HG02885 (cell line): Measurements from ENCODE around the gene IFIH1.

Source experiments
- ATAC-seq: cut with Tn5 transposase; IDR thresholded peaks from one replicate; pipeline ENCODE4 v1.9.1; 2021; ENCODE audit warnings: mild to moderate bottlenecking; ENCODE audit not compliant: unreplicated experiment, poor library complexity

Gene IFIH1

DNA sequence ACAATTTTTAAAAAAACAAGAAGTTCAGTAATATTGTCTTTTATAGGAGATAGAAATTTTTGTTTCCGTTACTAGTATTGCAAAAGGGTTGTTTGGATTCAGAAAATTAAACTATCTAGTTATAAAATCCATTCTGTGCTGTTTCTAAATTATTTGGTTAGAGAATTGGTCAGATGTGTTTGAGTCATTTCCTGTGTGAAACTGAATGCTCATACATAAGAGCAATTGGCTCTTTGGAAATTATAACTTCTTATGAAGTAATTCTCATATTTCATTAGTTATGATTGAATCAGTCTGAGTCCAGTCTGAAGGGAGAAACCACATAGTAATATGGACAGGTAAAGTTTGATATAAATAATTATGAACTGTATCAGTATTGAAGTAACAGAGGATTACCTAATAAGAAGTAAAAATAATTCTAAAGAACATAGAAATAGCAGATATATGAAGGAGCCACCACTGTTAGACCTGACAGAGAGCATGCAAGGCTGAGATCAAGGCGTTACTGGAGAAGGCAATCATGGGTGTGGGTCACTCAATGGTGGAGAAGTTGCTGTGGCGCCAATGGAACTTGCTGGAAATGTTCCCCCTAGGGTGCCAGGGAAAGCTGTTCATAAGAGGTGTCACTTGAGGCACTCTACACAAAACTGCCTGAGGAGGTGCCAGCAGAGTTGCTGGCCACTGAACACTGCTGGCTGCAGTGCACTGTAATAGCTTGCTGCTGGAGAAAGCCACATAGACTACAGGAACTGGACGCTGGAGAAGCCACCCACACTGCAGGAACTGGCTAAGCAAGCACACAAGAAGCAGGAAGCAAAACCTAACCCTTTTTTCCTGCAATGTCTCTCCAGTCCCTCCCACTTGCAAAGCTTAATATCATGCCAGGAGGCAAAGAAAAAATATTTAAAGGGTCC, 57.2 kb downstream of the IFIH1 start:
- ATAC-seq: peak; percentile 63

DNA sequence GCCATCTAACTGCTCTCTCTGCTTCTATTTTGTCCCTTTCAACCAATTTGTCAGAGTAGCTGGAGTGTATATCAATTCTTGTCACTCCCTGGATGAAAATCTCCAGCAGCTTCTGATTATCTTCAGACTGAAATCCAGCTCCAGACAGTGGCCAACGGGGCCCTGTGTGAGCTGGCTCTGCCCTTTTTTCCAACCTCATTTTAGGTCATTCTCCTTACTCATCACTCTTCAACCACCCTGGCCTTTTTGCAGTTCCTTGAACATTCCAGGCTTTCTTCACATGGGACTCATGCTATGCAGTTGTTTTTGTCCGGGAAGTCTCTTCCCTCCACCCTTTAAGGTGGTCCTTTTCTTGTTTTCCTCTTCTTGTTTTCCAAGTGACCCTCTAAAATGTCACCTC, 59.8 kb downstream of the IFIH1 start:
- ATAC-seq: no peak

DNA sequence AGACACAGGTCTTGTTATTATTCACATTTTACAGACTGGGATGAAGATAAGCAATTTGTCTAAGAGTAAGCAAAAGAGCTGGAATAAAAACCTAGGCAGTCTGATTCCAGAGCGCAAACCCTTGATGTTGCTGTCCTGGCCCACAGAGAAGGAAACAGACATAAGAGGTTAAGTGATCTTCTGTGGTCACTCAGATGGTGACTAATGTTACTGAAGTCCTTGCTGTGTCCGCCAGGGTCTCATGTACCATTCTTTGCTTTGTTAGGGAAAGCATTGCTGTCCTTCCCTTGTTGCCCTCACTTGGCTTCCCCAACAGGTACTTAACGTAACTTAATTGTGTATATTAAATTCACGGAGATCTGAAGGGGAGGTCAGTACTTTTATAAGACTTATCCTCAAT, 60.3 kb downstream of the IFIH1 start:
- ATAC-seq: no peak

DNA sequence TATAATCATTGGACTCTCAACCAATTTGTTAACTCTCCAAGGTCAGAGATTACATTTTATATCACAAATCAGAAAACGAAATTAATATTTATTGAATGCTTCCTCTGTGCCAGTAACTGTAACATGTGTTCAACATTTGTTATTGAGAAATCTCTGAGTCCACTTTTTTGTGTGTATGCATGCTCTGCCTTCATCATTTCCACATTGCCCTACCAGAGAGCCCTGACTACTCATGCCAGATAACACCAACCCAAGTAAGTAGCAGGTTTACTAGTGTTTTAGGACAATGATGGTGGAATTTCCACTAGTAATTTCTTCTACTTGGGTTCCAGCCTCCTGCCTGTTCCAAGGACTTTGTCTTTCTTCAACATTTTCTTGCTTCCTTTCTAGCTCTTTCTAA, 61.1 kb downstream of the IFIH1 start:
- ATAC-seq: no peak

DNA sequence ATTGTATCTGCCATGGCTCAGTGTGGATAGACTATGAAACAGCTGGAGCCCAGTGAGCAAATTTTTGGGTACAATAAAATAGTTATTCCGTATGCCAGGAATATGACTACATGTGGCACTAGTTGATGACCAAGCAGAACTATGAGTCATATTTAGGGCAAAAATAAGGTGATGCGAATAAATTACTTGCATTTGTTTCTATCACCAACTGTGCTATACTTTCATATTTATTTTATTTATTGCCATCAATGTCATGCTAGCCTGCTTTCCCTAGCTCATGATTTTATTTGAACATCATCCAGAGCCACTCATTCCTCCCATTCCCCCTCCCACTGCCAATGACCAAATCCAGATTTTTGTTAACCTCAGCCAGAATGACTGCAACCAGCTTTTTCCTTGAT, 61.9 kb downstream of the IFIH1 start:
- ATAC-seq: no peak

DNA sequence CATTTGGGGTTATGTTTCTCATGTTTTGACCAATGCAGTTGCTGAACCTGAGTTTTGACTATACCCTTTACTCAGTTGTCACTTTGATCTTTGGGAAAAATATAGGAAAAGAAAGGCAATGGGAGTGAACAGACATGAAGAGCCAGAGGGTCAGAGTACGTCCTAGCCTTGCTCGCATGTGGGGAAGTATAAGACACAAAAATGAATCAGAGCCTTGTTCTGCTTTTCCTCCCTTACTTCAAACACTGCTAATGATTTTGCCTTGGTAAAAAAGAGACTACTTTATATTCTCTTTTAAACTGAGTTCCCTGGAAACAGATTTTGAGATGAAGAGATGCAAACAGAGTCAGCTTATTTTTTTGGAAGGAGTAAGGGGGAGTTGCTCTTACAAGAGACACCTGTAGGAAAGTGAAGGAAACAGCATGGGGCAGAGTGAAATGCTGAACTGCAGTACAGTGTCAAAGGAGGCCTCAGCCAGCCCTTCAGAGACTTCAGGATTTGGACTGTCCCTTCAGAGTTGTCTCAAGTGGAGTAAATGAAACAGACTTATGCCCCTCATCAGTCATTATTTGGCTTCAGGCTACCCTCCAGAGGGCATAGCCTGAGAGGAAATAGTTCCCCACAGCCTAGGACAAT, 64.1 kb downstream of the IFIH1 start:
- no peak for ATAC-seq

DNA sequence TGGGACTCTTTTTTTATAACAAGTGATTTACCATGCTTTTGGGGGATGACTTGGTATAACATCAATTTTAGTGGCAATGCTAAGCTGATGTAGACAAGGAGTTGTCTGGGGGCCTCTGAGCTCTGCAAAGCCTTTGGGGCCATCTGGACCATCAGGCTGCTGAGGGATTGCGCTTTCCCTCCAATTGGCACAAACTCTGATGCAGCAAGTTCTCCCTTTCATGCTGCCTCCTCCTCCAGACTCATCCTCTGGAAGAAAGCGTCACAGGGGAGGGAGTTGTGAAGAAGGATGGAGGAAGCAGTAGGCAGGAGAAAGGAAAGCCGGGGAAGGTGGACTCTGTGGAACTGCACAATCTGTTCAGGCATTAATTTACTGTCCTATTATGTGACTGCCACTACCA, 65.0 kb downstream of the IFIH1 start:
- no peak for ATAC-seq

DNA sequence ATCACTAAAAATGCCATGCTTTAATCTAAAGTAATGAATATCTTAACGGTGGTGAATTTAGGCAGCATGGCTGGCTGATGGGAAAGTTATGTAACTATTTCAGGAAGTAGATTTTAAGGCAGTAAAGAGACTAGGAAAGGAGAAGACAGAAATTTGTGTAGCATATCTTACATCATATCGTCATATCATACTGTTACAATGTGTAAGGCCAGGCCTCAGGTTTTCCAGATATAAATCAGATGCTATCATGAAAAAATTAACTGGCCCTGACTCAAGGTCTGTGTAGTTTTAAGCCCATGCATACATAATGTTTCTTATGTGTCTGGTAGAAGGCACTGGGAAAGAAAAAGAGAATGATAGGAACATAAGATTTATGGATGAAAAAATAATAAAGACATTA, 66.3 kb downstream of the IFIH1 start:
- no peak for ATAC-seq

DNA sequence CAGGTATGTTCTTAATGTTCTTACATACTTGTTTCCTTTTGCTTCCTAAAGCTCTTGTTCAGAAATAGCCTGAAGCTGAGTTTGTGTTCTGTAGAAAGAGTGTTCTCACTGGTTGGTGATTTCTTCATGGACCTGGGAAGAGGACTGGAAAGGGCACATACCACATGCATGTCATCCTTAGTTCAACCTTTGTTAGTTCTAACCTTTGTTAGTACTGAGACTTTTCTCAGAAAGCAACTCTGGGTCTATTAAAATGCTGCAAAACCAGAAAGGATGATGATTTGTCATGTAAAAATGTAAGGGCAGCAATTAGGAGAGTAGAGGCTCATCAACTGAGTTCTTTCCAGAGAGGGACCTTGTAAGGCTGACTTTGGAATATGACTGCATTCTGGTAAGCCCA, 72.7 kb downstream of the IFIH1 start:
- ATAC-seq: no peak

DNA sequence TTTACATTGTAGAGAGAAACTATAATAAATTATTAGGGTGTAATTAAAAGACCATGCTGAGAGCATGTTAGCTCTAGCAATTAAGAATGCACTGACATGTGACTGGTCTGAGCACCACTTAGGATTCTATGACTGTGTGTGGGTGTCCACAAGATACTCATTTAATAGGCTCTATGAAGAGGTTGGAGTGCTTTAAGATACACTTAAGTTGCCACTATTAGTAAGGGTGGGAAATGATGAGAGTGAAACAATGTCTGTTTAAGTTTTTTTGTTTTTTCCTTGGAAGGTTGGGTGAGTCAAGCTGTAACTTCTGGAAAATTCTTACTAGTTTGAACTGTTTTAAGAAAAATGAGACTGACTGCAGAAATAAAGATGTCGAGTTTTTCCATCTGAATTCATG, 73.4 kb downstream of the IFIH1 start:
- ATAC-seq: no peak

DNA sequence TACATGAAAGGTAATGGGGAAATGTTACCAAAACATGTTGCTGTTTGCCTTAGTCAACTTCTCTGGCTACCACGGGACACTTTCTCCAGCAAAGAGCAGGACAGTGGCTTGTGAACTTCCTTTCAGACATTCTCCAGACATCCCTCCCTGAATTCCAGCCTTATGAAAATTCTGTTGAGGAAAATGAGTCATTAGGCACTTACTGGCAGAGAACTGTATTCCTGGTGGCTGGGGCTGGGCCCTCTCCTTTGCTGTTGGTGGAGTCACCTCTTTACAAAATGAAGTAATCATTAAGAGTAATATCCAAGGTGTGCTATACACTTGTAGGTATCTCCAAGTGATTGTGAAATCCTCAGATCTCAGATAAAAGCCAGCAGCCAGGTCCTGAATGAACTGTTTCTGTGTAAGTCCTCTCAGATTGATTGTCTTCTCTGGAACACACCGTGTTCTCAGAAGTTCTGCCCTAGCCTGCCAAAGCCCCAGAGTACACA, 73.9 kb downstream of the IFIH1 start:
- no peak for ATAC-seq

DNA sequence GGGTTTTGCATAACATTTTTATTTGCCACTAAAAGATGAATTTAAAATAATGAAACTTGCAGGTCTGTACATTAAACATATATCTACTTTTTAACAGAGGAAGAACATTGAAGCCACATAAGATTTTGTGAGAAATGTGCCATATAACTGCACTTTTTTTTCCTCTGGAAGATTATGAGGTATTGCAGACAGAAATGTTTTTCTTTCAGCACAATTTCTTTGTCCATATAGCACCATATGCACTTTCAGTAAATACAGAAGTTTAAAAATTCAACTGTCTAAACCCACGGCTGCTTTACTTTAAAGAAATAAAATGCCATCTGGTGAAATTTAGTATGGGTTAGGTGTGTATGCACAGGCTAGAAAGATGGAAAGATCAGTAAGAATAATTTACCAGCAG, 74.8 kb downstream of the IFIH1 start:
- no peak for ATAC-seq

DNA sequence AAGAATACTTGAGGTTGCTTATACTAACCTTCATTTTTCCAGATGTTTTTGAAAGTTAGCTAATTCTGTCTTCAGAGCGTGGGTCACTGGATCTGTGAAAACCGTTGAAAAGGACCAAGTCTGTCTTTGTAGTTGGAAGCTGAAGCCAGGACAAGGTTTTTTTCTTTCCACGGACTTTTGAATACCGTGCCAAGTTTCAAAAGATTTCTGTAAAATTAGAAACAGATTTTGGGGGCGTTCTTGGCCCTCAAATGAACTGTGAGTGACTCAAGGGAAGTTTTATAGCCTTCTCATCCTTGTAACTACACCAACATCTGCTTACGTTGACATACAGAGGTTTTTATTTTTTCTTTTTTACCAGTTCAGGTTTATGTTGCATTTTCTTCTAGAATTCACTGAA, 75.2 kb downstream of the IFIH1 start, which contains the start of gene FAP:
TSS of gene FAP (minus strand) at position 152 of the 400 bp plus-strand sequence. CDS start at position 34, 118 bp downstream.
- no peak for ATAC-seq

DNA sequence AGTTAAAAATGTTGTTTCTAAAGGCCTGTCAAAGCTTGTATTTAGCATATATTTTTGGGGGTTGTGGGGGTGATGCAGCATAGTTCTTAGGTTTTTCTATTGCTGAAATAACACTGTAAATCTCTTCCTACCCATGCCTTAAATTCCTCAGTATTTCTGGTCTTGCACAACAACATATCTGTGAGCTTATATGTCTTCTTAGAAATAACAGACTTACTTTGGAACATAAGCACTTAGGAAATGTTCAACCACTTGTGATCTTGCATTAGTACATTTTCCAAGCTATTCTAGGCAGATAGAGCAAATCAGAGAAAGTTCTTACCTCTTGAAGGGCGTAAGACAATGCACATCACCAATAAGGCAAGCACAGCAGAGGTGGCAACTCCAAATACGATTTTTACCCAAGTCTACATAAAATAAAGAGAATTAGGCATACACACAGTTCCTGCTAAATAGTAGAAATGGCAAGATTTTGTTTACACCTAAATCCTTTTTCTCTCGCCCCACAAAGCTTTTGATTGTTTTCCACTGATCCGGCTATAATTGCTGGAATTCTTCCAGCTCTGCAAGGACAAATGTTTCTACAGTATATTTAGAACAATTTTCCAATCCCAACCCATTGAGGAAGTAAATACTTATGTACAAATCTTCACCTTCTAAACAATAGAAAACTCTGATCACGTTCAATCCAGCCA, 75.8 kb downstream of the IFIH1 start:
- ATAC-seq: no peak

DNA sequence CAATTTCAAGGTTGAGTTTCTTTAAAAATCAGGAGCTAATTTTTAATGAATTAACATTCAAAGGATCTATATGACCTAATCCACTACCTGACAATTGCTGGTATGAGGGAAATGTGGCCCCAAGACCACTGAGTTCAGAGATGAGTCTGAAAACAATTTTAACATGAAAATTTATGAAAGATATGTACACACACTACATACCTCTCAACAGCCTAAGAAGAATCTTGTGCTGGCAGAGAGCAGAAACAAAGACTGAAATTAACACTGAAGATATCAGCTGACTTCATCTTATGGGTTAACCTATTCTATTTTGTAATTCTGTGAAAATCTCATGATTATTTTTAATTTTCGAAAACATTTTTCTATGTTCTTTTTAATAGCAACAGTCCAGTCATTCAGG, 76.9 kb downstream of the IFIH1 start:
- ATAC-seq: no peak

DNA sequence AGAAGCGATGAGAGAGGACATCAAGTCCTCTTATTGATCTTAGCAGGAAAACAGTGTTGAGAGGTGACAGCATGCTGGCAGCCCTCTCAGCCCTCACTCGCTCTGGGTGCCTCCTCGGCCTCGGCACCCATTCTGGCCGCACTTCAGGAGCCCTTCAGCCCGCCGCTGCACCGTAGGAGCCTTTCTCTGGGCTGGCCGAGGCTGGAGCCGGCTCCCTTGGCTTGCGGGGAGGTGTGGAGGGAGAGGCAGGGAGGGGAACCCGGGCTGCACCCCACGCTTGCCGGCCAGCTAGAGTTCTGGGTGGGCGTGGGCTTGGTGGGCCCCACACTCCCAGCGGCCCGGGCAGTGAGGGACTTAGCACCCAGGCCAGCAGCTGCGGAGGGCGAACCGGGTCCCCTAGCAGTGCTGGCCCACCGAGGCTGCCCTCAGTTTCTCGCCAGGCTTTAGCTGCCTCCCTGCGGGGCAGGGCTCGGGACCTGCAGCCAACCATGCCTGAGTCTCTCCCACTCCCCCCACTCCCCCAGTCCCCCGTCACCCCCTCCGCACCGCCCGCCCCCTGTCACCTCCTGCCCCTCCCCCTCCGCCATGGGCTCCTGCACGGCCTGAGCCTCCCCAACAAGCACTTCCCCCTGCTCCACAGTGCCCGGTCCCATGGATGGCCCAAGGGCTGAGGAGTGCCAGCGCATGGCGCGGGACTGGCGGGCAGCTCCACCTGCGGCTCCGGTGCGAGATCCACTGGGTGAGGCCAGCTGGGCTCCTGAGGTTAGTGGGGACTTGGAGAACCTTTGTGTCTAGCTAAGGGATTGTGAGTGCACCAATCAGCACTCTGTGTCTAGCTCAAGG, 83.6 kb downstream of the IFIH1 start:
- ATAC-seq: no peak

DNA sequence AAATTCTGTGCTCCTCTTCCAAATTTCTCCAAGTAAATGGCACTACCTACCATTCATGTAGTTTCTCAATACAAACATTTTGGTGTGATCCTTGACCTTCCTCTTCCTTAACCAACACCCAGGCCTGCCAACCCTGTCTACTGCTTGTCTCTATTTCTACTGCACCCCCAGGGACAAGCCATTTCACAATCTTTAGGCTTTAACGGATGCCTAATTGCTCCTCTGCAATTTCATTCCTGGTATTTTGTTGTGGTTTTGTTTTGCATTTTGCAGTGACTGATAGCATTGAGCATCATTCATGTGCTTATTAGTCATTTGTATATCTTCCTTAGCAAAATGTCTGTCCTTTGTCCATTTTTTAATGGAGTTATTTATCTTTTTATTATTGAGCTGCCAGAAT, 85.3 kb downstream of the IFIH1 start:
- ATAC-seq: no peak

DNA sequence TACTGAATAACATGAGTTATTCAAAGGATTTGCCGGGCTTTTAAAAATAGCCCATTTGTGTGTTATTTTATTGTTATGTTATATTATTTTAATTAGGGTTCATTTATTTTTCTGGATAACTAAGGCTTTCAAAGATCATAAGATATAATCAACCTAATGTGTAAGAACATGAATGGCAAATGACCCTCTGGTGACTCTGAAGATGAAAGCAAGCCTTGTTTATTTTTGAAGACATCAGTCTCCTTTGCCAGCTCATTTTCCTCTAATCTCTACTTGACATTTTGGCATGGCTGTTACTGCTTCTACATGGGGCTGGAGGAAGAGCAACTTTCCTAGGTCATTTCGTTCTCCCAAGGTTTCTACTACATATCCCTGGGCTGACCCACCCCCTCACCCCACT, 85.8 kb downstream of the IFIH1 start:
- ATAC-seq: no peak

DNA sequence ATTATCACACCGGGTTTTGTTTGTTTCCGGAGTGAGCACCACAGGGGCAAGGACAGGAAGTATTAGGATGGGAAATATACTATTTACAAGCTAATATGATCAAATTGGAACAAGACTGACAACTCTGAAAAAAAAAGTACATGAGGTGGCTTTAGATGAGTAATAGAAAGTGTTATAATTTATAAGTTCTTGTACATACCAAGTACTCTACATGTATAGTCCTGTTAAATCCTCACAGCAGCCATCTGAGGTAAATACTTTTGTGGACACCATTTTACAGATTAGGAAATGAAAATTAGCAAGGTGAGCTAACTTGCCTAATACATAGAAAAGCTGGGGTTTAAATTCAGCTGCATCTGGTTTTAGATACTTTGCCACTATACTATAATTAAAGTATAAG, 86.5 kb downstream of the IFIH1 start:
- no peak for ATAC-seq

DNA sequence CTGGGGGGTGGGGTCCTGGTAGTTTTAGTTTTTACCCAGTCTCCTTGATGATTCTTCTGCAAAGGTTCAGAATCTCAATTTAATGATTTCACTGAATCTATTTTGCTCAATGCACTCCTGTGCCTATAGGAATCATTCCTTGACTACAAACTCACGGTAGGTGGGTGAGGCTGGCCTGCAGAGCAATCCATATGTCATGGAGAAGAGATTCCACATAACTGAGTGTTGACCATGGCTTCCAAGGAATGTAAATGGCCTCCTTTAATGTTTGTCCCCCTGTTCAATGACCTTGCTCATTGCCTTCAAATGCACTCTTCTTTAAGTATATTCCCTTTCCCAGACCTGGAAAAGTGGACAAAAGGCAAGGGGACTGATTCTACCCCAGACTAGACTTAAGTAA, 87.7 kb downstream of the IFIH1 start:
- ATAC-seq: no peak
